ENCODE results near the gene MKLN1.

GRCh38 chr7:131538071-131538812, 210.6 kb downstream of the MKLN1 start:
- TF ChIP-seq CTCF (IDR thresholded peaks at IDR 0.05; ENCODE audit: poor library complexity, severe bottlenecking) (no peak), MXI1 (conservative IDR thresholded peaks at IDR 0.05; ENCODE audit: poor library complexity, severe bottlenecking) (no peak), TAF1 (IDR thresholded peaks at IDR 0.05; ENCODE audit: low read depth) (no peak), POLR2AphosphoS5 (IDR thresholded peaks at IDR 0.05) (no peak)
